NCI-H1092 treated with DMSO at 0.1 percent for 48 hours (cell line): Measurements from ENCODE around the gene KL.

Experiments used
- DNase-seq: peaks from one replicate; lab custom pipeline; 2025; lab: John Stamatoyannopoulos, UW

Gene KL

GRCh38 chr13:33004511-33004910 lies 11.7 kb upstream of the KL start:
- DNase-seq: no peak

- DNase-seq: no peak
Observed at GRCh38 chr13:33006134-33006533, 10.1 kb upstream of the KL start.

- DNase-seq: no peak
Observed at GRCh38 chr13:33006638-33007037, 9.6 kb upstream of the KL start.

- DNase-seq: no peak
Observed at GRCh38 chr13:33007237-33007636, 9.0 kb upstream of the KL start.

- no peak for DNase-seq
Observed at GRCh38 chr13:33007950-33008349, 8.3 kb upstream of the KL start.

GRCh38 chr13:33008946-33009722 lies 7.1 kb upstream of the KL start:
- DNase-seq: no peak

GRCh38 chr13:33011828-33012470 lies 4.3 kb upstream of the KL start:
- DNase-seq: no peak

GRCh38 chr13:33014291-33014690 lies 1.9 kb upstream of the KL start:
- no peak for DNase-seq

GRCh38 chr13:33015241-33015668 lies 968 bp upstream of the KL start:
- DNase-seq: no peak

- DNase-seq: no peak
Observed at GRCh38 chr13:33015791-33016323, 366 bp upstream of the KL start.

GRCh38 chr13:33017323-33017929 lies 1.2 kb downstream of the KL start:
- DNase-seq: no peak

- DNase-seq: no peak
Observed at GRCh38 chr13:33018886-33019285, 2.7 kb downstream of the KL start.

GRCh38 chr13:33022986-33023385 lies 6.8 kb downstream of the KL start:
- no peak for DNase-seq

- DNase-seq: no peak
Observed at GRCh38 chr13:33025220-33025744, 9.1 kb downstream of the KL start.

GRCh38 chr13:33026489-33027152 lies 10.4 kb downstream of the KL start:
- no peak for DNase-seq

GRCh38 chr13:33028620-33029019 lies 12.4 kb downstream of the KL start:
- no peak for DNase-seq

GRCh38 chr13:33031277-33031676 lies 15.1 kb downstream of the KL start:
- DNase-seq: no peak

- DNase-seq: no peak
Observed at GRCh38 chr13:33032037-33032625, 15.9 kb downstream of the KL start.

GRCh38 chr13:33033051-33033812 lies 17.0 kb downstream of the KL start:
- DNase-seq: no peak

- no peak for DNase-seq
Observed at GRCh38 chr13:33033986-33034385, 17.8 kb downstream of the KL start.

- DNase-seq: no peak
Observed at GRCh38 chr13:33034882-33035520, 18.8 kb downstream of the KL start.
